Spleen (tissue), 7 donors: ENCODE measurements around the gene SECTM1.

Experiments used
- POLR2A ChIP-seq, 3 donors: fragments of 450-650 bp; IDR thresholded peaks; one replicate each; pipeline ENCODE4 v1.5.1; 2017; ENCODE audit warnings: antibody characterized with exemption in 3 of 3, mild to moderate bottlenecking in 1 of 3
- POLR2AphosphoS5 ChIP-seq, 3 donors: sonication (generic); formaldehyde crosslinking; IDR thresholded peaks; one replicate each; pipeline ENCODE4 v1.5.1; 2017; ENCODE audit warnings: antibody characterized with exemption in 3 of 3
- TF ChIP-seq, protein P1 (sequence below), 11 experiments: fragments of 200-600 bp in 7 of 11; fragments of 450-650 bp in 4 of 11; sonication (generic) in 4 of 11; IDR thresholded peaks in 8 of 11; conservative IDR thresholded peaks in 3 of 11; 1 replicate in 7 of 11; 2 replicates in 4 of 11; pipeline versions ENCODE4 v1.4.0 to v1.8.0; 2016 to 2021; ENCODE audit warnings: antibody characterized with exemption in 11 of 11, inconsistent platforms in 4 of 11, mild to moderate bottlenecking in 1 of 11
- donor health status: DM: no; HTN: no; CAD: no; lungs with moderate emphysema.
- donor health status: DM: no; HTN: no; CAD: no.
- donor health status: DM: no; HTN: no; CAD: no.

DNA sequence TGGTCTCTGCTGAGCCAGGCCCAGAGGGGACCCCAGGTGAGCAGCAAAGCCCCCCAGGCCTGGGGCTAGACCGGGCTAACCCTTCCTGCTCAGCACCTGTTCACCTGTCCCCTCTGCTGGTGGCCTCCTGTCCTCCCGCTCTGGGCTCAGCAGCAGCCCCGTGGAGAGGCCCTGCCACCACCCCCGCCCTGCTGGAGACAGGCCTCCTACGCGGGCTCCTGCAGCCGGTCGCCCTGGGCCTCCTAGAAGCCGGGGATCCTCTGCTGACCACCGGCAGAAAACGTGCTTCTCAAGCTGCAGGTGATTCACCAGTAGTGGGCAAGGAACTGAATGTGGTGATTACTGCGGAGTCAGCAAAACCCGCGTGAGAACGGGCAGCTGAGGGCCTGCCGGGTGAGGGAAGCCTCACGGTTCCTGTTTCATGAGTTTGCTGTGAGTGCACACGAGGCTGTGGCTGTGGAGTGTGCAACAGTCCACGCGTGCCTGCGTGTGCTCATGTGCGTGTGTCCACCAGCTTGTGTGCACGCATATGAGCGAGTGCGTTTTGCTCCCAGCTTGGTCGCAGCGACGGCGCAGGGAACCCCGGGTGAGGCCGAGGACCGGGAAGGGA, 792 bp downstream of the SECTM1 start:
- TF ChIP-seq, protein P1, sequence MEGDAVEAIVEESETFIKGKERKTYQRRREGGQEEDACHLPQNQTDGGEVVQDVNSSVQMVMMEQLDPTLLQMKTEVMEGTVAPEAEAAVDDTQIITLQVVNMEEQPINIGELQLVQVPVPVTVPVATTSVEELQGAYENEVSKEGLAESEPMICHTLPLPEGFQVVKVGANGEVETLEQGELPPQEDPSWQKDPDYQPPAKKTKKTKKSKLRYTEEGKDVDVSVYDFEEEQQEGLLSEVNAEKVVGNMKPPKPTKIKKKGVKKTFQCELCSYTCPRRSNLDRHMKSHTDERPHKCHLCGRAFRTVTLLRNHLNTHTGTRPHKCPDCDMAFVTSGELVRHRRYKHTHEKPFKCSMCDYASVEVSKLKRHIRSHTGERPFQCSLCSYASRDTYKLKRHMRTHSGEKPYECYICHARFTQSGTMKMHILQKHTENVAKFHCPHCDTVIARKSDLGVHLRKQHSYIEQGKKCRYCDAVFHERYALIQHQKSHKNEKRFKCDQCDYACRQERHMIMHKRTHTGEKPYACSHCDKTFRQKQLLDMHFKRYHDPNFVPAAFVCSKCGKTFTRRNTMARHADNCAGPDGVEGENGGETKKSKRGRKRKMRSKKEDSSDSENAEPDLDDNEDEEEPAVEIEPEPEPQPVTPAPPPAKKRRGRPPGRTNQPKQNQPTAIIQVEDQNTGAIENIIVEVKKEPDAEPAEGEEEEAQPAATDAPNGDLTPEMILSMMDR (IDR thresholded peaks at IDR 0.05 in 8 of 11, conservative IDR thresholded peaks at IDR 0.05 in 3 of 11): no peak
- peak; percentile 72 to 83 (median 76) for TF ChIP-seq POLR2AphosphoS5 (IDR thresholded peaks at IDR 0.05)
- no peak for TF ChIP-seq POLR2A (IDR thresholded peaks at IDR 0.05)
